Measurements from ENCODE around the gene GAPVD1.
"Not testable (repeated sequence)": the region's sequence is repeated elsewhere in the genome, so short reads cannot be mapped to it uniquely, and the experiment has no call there.

Gene GAPVD1

GRCh38 chr9:125376261-125377226 is 114.9 kb downstream of the GAPVD1 start:
- no peak for DNase-seq

- DNase-seq: no peak
Observed at GRCh38 chr9:125377584-125378250, 116.1 kb downstream of the GAPVD1 start.

- DNase-seq: no peak
Observed at GRCh38 chr9:125378778-125379177, 117.2 kb downstream of the GAPVD1 start.

- DNase-seq: no peak
Observed at GRCh38 chr9:125379208-125379607, 117.6 kb downstream of the GAPVD1 start.

- no peak for DNase-seq
Observed at GRCh38 chr9:125380406-125380805, 118.8 kb downstream of the GAPVD1 start.

- DNase-seq: no peak
Observed at GRCh38 chr9:125387861-125388524, 126.4 kb downstream of the GAPVD1 start.

- no peak for DNase-seq
Observed at GRCh38 chr9:125388978-125389377, 127.4 kb downstream of the GAPVD1 start.

- DNase-seq: no peak
Observed at GRCh38 chr9:125391704-125392103, 130.1 kb downstream of the GAPVD1 start.

GRCh38 chr9:125393426-125393825 is 131.8 kb downstream of the GAPVD1 start:
- no peak for DNase-seq

GRCh38 chr9:125396799-125397198 is 135.2 kb downstream of the GAPVD1 start:
- DNase-seq: no peak

- no peak for DNase-seq
Observed at GRCh38 chr9:125397736-125398135, 136.1 kb downstream of the GAPVD1 start.

GRCh38 chr9:125398243-125398642 is 136.6 kb downstream of the GAPVD1 start:
- DNase-seq: no peak

- no peak for DNase-seq
Observed at GRCh38 chr9:125399165-125399564, 137.5 kb downstream of the GAPVD1 start.

- no peak for DNase-seq
Observed at GRCh38 chr9:125399666-125400065, 138.0 kb downstream of the GAPVD1 start.

- not testable (repeated sequence) for DNase-seq
Observed at GRCh38 chr9:125400232-125400631, 138.6 kb downstream of the GAPVD1 start.

- no peak for DNase-seq
Observed at GRCh38 chr9:125400725-125401716, 139.4 kb downstream of the GAPVD1 start.

- no peak for DNase-seq
Observed at GRCh38 chr9:125404733-125405132, 143.1 kb downstream of the GAPVD1 start.

GRCh38 chr9:125405938-125406809 is 144.5 kb downstream of the GAPVD1 start:
- DNase-seq: no peak

- DNase-seq: no peak
Observed at GRCh38 chr9:125406810-125407087, 145.1 kb downstream of the GAPVD1 start.

GRCh38 chr9:125407432-125407973 is 145.9 kb downstream of the GAPVD1 start:
- DNase-seq: no peak
